Stimulated activated CD4-positive, alpha-beta T cell treated with anti-CD3 and anti-CD28 coated beads, Interleukin-12 subunit alpha, Interleukin-12 subunit beta, amount 100 ng/mL, for 48 hours (primary cell): ENCODE measurements around the gene HCRT.
"Not testable (repeated sequence)": the region's sequence is repeated elsewhere in the genome, so short reads cannot be mapped to it uniquely, and the experiment has no call there.

Source experiments
- DNase-seq, 3 donors: peaks; one replicate each; pipeline ENCODE4 v3.0.0-alpha.2; 2020; ENCODE audit warnings: low read depth in 2 of 3, low spot score in 1 of 3

HCRT gene

GRCh38 chr17:42141382-42141781 is 43.9 kb downstream of the HCRT start:
- no peak for DNase-seq

DNA sequence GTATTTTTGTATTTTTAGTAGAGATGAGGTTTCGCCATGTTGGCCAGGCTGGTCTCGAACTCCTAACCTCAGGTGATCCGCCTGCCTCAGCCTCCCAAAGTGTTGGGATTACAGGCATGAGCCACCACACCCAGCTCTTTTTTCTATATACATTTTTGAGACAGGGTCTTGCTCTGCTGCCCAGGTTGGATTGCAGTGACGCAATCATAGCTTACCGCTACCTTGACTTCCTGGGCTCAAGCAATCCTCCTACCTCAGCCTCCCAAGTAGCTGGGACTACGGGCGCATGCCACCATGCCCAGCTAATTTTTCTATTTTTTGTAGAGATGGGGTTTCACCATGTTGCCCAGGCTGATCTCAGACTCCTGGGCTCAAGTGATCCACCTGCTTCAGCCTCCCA is 44.6 kb downstream of the HCRT start:
- DNase-seq, result not testable (repeated sequence)

DNA sequence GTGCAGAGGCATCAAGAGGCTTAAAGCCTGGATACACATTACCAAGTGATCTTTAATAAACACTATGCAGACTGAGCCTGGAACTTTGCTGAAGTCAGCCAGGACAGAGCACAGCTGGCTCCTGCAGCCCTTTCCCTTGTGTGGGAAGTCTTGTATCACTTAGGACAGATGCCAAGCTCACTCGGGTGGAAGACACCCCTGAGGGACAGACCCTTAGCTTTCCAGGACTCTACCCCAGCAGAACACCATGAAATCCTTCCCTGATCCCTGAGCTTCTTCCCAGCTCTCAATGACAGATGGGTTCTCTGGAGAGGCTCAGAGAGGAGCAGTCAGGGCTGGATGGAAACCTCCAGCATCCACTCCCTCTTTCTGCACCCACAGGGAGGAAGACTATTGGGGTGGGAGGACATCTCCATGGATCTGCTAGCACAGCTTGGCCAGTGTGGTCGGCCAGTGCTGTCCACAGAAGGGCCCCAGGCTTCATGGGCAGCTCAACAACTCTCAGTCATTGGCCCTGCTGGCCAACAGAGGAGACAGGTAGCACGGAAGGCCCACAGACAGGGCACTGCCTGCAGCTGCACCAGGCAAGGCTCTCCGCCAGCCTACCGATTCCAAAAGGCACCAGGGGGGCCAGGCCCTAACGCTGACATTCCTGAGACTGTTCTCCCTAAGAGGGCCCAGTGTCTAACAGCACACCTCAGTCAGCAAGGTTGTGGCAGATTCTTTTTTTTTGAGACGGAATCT is 46.3 kb downstream of the HCRT start:
- no peak for DNase-seq

GRCh38 chr17:42136654-42137051 is 48.6 kb downstream of the HCRT start:
- no peak for DNase-seq

- no peak for DNase-seq
These were observed 49.3 kb downstream of the HCRT start for GRCh38 chr17:42135664-42136653.

- no peak for DNase-seq
These were observed 50.1 kb downstream of the HCRT start for GRCh38 chr17:42135151-42135550.
